ENCODE measurements around the gene ZNF782. TPM values are rescaled to one million over a fixed set of nuclear protein-coding genes. Genes with fewer than 3 reads are reported as not detected.

Gene ZNF782
- total RNA-seq, result 2.2 and 4.7 TPM in 2 replicates

DNA sequence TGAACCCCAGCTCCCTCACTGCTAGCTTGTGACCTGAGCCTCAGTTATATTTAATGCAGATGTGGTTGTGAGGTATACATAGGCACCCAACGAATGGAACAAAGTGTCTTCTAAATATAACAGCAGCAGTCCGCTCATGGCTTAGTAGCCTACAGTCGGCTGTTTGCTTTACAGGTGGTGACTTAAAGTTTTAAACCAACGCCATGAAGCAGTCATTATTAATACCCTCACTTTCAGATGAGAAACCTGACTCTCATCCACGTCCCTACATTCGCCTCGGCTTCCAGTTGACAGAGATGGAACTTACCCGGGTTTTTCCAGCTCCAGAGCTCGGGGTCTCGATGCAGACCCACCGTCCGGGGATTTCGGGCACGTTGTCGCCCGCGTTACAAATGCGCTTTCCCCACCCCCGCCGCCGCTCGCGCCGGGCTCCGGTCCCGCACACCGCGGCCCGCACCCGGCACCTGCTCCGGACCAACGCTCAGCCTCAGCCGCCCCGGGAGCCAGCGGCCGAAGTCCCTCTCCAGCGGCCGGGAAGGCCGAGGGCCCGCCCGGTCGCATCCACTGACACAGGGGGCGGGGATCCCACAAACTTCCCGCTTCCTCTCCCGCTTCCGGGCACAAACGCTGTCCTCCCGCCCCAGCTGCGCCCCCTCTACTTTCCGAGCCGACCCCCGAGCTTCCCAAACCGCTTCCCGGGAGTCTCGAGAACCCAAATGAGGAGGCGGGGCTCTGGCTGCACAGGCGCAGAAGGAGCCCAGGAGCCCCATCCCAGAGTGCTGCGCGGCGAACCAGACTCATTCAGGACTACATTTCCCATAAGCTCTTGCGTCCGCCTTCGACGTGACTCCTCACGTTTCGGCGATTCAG lies at the start of gene ZNF782:
TSS of gene ZNF782 (minus strand) at position 734 of the 870 bp plus-strand sequence. CDS start 2,553 bp downstream, outside the sequence.

Other genes with a start within 250 kb of the ZNF782 start
- 15.8 and 16.4 TPM in 2 replicates for gene CDC14B, start 234.7 kb downstream of the ZNF782 start, total RNA-seq
- 7.0 and 12.5 TPM in 2 replicates for gene PRXL2C, start 199.2 kb downstream of the ZNF782 start, total RNA-seq
- 9.2 and 9.6 TPM in 2 replicates for gene ZNF510, start 76.4 kb downstream of the ZNF782 start, total RNA-seq
- gene NUTM2G, start 74.3 kb upstream of the ZNF782 start, total RNA-seq, result not detected in 2 replicates
- gene CTSV, start 184.6 kb upstream of the ZNF782 start, total RNA-seq, result 12.0 and 36.9 TPM in 2 replicates

Data from tracheal epithelial cell (primary cell).